GM12878 (cell line): ENCODE data around the gene SYNM. TPM values are rescaled to one million over a fixed set of nuclear protein-coding genes. Genes with fewer than 3 reads are reported as not detected.

ENCODE experiments used
- BHLHE40 ChIP-seq, 2 experiments: fragments of 450-650 bp in 1 of 2; IDR thresholded peaks; 2 replicates each; pipeline ENCODE4 v1.6.1; 2011 to 2017; ENCODE audit warnings: low read depth in 2 of 2, borderline replicate concordance in 1 of 2, improper control_type of control experiment in 1 of 2, low read length in 1 of 2, mild to moderate bottlenecking in 1 of 2
- BRCA1 ChIP-seq: IDR thresholded peaks from 2 replicates; pipeline ENCODE4 v1.6.1; 2011; ENCODE audit warnings: low read depth, low read length, improper control_type of control experiment
- EED ChIP-seq: sonication (generic); IDR thresholded peaks from 2 replicates; pipeline ENCODE4 v1.6.1; 2016; ENCODE audit warnings: antibody characterized with exemption, low read depth
- IKZF1 ChIP-seq: fragments of 450-650 bp; conservative IDR thresholded peaks from 2 replicates; pipeline ENCODE4 v1.6.1; 2017; ENCODE audit warnings: antibody characterized with exemption, mild to moderate bottlenecking
- IKZF2 ChIP-seq, 2 experiments: fragments of 450-650 bp; IDR thresholded peaks; 2 replicates each; pipeline ENCODE4 v1.6.1; 2017; ENCODE audit warnings: mild to moderate bottlenecking in 2 of 2, moderate library complexity in 2 of 2
- MEF2B ChIP-seq: fragments of 450-650 bp; IDR thresholded peaks from 2 replicates; pipeline ENCODE4 v1.6.1; 2018; ENCODE audit warnings: mild to moderate bottlenecking, moderate library complexity; ENCODE audit not compliant: partially characterized antibody, poor library complexity, severe bottlenecking
- NBN ChIP-seq: fragments of 450-650 bp; IDR thresholded peaks from 2 replicates; pipeline ENCODE4 v1.6.1; 2016
- NR2F1 ChIP-seq: fragments of 450-650 bp; conservative IDR thresholded peaks from 2 replicates; pipeline ENCODE4 v1.6.1; 2017; ENCODE audit warnings: mild to moderate bottlenecking
- POLR2A ChIP-seq: IDR thresholded peaks from 2 replicates; pipeline ENCODE4 v1.6.1; 2011; ENCODE audit warnings: low read depth, mild to moderate bottlenecking, low read length
- RAD21 ChIP-seq: IDR thresholded peaks from 2 replicates; pipeline ENCODE4 v1.6.1; 2011; ENCODE audit warnings: mild to moderate bottlenecking, low read depth, low read length, moderate library complexity; ENCODE audit not compliant: insufficient read depth
- RELB ChIP-seq: fragments of 450-650 bp; IDR thresholded peaks from 2 replicates; pipeline ENCODE4 v1.6.1; 2017; ENCODE audit warnings: low read depth, mild to moderate bottlenecking, moderate library complexity
- RUNX3 ChIP-seq: IDR thresholded peaks from 2 replicates; pipeline ENCODE4 v1.6.1; 2012; ENCODE audit warnings: low read length, inconsistent platforms
- SKIL ChIP-seq: fragments of 450-650 bp; IDR thresholded peaks from 2 replicates; pipeline ENCODE4 v1.6.1; 2017; ENCODE audit warnings: mild to moderate bottlenecking, low read depth, inconsistent platforms; ENCODE audit not compliant: poor library complexity, severe bottlenecking
- SMARCA5 ChIP-seq: fragments of 450-650 bp; IDR thresholded peaks from 2 replicates; pipeline ENCODE4 v1.6.1; 2017; ENCODE audit warnings: mild to moderate bottlenecking
- SMC3 ChIP-seq: IDR thresholded peaks from 2 replicates; pipeline ENCODE4 v1.6.1; 2011; ENCODE audit warnings: low read length, improper control_type of control experiment, borderline replicate concordance
- STAT1 ChIP-seq: fragments of 450-650 bp; conservative IDR thresholded peaks from 2 replicates; pipeline ENCODE4 v1.6.1; 2014; ENCODE audit warnings: antibody characterized with exemption, mild to moderate bottlenecking
- TAF1 ChIP-seq: IDR thresholded peaks from 2 replicates; pipeline ENCODE4 v1.6.1; 2011; ENCODE audit warnings: mild to moderate bottlenecking, low read depth, low read length, borderline replicate concordance
- YBX1 ChIP-seq: fragments of 450-650 bp; IDR thresholded peaks from 2 replicates; pipeline ENCODE4 v1.6.1; 2016; ENCODE audit warnings: antibody characterized with exemption
- YY1 ChIP-seq: IDR thresholded peaks from 2 replicates; pipeline ENCODE4 v1.6.1; 2011; ENCODE audit warnings: low read depth, mild to moderate bottlenecking, low read length
- ZBED1 ChIP-seq: IDR thresholded peaks from 2 replicates; pipeline ENCODE4 v1.6.1; 2016; ENCODE audit warnings: borderline replicate concordance
- ZNF24 ChIP-seq: fragments of 450-650 bp; IDR thresholded peaks from 2 replicates; pipeline ENCODE4 v1.6.1; 2017; ENCODE audit warnings: antibody characterized with exemption, mild to moderate bottlenecking
- polyA plus RNA-seq, 11 experiments: library from polyadenylated mRNA; depleted of rRNA in 4 of 11; unstranded in 6 of 11; stranded (reverse) in 5 of 11; fragments of >200 nt; fragmentation: Nextera tagmentation in 4 of 11; fragmentation: Illumina TruSeq in 1 of 11; extraction: Ambion mirVana in 4 of 11; extraction: Trizol in 1 of 11; gene quantifications; 1 replicate in 1 of 11; 2 replicates in 10 of 11; pipeline versions ENCODE4 v1.2.1 to v1.2.3, GENCODE V29; 2011 to 2016; ENCODE audit warnings: inconsistent platforms in 2 of 11, missing spikeins in 2 of 11, low read depth in 1 of 11
- total RNA-seq, 4 experiments: library from RNA; depleted of rRNA in 3 of 4; stranded (reverse); fragments of >200 nt in 3 of 4; fragmentation: Illumina TruSeq in 1 of 4; extraction: Trizol in 1 of 4; gene quantifications; 2 replicates each; pipeline versions ENCODE4 v1.2.1 to v1.2.3, GENCODE V29; 2013 to 2021
- TF ChIP-seq, protein P1 (sequence below): IDR thresholded peaks from 2 replicates; pipeline ENCODE4 v1.6.1; 2011; ENCODE audit warnings: mild to moderate bottlenecking, low read depth, low read length, moderate library complexity; ENCODE audit not compliant: insufficient replicate concordance

The SYNM gene
- total and polyA plus RNA-seq, 10 of the 15 experiments (the other 5 are each of a cell fraction or from before 2014, with no cell fraction given): 0.05 to 1.1 (median 0.89) TPM; not detected in 1

DNA sequence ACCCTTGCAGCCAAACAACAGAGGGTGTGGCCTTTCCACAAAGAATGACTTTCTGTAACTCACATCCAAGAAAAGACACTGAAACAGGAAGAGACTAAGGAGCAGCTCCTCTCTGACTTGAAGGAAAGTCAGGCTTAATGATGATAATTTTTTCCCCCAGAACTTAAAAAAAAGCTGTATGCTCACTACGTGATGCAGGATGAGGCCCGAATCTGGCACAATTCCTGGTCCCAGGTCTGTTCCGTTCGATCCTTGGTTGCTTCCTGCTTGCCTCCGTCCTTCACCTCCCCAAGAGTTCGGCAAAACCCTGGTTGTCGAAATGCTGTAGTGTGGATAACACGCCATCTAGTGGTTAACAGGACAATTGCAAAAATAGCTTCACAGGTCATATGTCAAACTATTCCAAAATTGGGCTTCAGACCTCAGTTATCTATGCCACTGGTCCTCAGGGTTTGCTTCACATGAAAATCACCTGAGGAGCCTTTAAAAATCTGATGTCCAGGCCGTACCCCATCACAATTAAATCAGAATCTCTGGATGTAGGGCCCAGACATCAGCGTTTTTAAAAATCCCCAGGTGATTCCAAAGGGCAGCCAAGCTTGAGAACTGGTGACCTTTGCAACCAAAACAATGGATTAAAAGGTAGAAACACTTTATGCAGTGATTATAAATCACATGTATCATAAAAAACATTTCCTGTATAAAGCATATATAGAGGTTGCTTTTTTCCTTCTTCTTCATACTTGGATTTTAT lies 28.1 kb upstream of the SYNM start (continued):
- TF ChIP-seq ZNF24 (0 out of 2 replicates have a peak, but pooled peaks have one; percentile 43), SMARCA5 (peak; percentile 52; the same call in 1 of the 2 replicates), SMC3 (peak; percentile 91), EED (peak; percentile 77), MEF2B (peak; percentile 20), BHLHE40 (IDR thresholded peaks at IDR 0.05; ENCODE audit: borderline replicate concordance in 1 of 2, low read depth in 2 of 2, low read length in 1 of 2) (peak in 1 of 2 experiments; percentile 42; a peak in 1 of 4 replicates), IKZF2 (IDR thresholded peaks at IDR 0.05) (peak; percentile 81 to 83), ZBED1 (no peak), YBX1 (no peak), TAF1 (0 out of 2 replicates have a peak, but pooled peaks have one; percentile 27), RAD21 (peak; percentile 99), RELB (peak; percentile 61; the same call in 1 of the 2 replicates), NBN (peak; percentile 38; the same call in 1 of the 2 replicates), BRCA1 (no peak), STAT1 (0 out of 2 replicates have a peak, but pooled peaks have one; percentile 62), NR2F1 (peak; percentile 93), SKIL (peak; percentile 39), POLR2A (no peak), IKZF1 (peak; percentile 82), YY1 (peak; percentile 71; the same call in 1 of the 2 replicates), RUNX3 (peak; percentile 48; the same call in 1 of the 2 replicates)
- TF ChIP-seq, protein P1, sequence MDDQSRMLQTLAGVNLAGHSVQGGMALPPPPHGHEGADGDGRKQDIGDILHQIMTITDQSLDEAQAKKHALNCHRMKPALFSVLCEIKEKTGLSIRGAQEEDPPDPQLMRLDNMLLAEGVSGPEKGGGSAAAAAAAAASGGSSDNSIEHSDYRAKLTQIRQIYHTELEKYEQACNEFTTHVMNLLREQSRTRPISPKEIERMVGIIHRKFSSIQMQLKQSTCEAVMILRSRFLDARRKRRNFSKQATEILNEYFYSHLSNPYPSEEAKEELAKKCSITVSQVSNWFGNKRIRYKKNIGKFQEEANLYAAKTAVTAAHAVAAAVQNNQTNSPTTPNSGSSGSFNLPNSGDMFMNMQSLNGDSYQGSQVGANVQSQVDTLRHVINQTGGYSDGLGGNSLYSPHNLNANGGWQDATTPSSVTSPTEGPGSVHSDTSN: no peak
- TF ChIP-seq, all 136 proteins: peak for 21
